Nephron progenitor cell (in vitro differentiated cells): ENCODE measurements around the gene UBAP2.

Experiments
- DNase-seq: peaks from one replicate; pipeline ENCODE4 v3.0.0; 2021
- H3K27ac Mint-ChIP-seq: 2 replicates; pipeline ENCODE4 v1.8.0; 2021; ENCODE audit warnings: mild to moderate bottlenecking, moderate library complexity, mixed read lengths
- H3K27me3 Mint-ChIP-seq: 2 replicates; pipeline ENCODE4 v1.8.0; 2021; ENCODE audit warnings: mild to moderate bottlenecking, low read depth, mixed read lengths; ENCODE audit not compliant: poor library complexity
- H3K36me3 Mint-ChIP-seq: 2 replicates; pipeline ENCODE4 v1.8.0; 2021; ENCODE audit warnings: low read depth, mixed read lengths
- H3K4me1 Mint-ChIP-seq: 2 replicates; pipeline ENCODE4 v1.8.0; 2021; ENCODE audit warnings: mixed read lengths
- H3K4me3 Mint-ChIP-seq: 2 replicates; pipeline ENCODE4 v1.8.0; 2021; ENCODE audit warnings: mild to moderate bottlenecking, moderate library complexity, mixed read lengths
- H3K9me3 Mint-ChIP-seq: 2 replicates; pipeline ENCODE4 v1.8.0; 2021; ENCODE audit warnings: mild to moderate bottlenecking, moderate library complexity, mixed read lengths
- TF ChIP-seq, protein P1 (sequence below): fragments of 200-600 bp; sonication (generic); IDR thresholded peaks from 2 replicates; pipeline ENCODE4 v1.5.0; 2021; ENCODE audit warnings: antibody characterized with exemption

Gene UBAP2

GRCh38 chr9:33878691-33879366 lies 169.9 kb downstream of the UBAP2 start:
- TF ChIP-seq, protein P1, sequence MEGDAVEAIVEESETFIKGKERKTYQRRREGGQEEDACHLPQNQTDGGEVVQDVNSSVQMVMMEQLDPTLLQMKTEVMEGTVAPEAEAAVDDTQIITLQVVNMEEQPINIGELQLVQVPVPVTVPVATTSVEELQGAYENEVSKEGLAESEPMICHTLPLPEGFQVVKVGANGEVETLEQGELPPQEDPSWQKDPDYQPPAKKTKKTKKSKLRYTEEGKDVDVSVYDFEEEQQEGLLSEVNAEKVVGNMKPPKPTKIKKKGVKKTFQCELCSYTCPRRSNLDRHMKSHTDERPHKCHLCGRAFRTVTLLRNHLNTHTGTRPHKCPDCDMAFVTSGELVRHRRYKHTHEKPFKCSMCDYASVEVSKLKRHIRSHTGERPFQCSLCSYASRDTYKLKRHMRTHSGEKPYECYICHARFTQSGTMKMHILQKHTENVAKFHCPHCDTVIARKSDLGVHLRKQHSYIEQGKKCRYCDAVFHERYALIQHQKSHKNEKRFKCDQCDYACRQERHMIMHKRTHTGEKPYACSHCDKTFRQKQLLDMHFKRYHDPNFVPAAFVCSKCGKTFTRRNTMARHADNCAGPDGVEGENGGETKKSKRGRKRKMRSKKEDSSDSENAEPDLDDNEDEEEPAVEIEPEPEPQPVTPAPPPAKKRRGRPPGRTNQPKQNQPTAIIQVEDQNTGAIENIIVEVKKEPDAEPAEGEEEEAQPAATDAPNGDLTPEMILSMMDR: no peak
- no peaks in the 10 kb centered on the region for H3K36me3 Mint-ChIP-seq
- H3K4me3 Mint-ChIP-seq: no peak overlapping the region
- no peaks in the 10 kb centered on the region for H3K9me3 Mint-ChIP-seq
- no peaks in the 10 kb centered on the region for H3K27me3 Mint-ChIP-seq
- H3K4me1 Mint-ChIP-seq: peaks cover 26% of the 10 kb centered on the region
- H3K27ac Mint-ChIP-seq: peak overlapping the region; percentile 97
- no peak for DNase-seq

DNA sequence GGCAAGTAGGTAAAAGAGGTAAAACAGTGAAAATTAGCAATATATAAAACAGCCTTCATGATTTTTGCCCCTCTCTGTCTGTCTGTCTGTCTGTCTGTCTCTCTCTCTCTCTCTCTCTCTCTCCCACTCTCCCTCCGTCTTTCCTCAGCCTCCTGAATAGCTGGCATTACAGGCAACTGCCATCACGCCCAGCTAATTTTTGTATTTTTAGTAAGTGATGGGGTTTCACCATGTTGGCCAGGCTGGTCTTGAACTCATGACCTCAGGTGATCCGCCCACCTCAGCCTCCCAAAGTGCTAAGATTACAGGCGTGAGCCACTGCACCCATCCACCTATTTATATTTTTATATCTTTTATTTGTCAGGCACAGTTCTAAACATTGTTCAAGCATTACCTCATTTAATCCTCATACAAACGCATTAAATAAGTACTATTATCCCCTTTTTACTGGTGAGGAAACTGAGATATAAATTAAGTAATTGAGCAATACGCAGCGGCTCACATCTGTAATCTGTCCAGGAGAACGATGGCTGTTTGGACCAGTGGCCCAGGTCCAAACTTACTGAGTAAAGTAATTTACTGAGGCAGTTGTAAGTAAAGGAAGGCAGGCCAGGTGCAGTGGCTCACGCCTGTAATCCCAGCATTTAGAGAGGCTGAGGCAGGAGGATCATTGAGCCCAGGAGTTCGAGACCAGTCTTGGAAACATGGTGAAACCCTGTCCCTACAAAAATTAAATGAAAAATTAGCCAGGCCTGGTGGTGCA lies 170.8 kb downstream of the UBAP2 start:
- Mint-ChIP-seq H3K4me1 (peaks cover 26% of the 10 kb centered on the region), H3K9me3 (no peaks in the 10 kb centered on the region), H3K4me3 (no peak overlapping the region), H3K36me3 (no peaks in the 10 kb centered on the region), H3K27ac (peak overlapping the region; percentile 97), H3K27me3 (no peaks in the 10 kb centered on the region)
- TF ChIP-seq, protein P1: no peak
- no peak for DNase-seq
